AG04449 (cell line): ENCODE measurements around the gene DBNDD2.

Source experiments
- CTCF ChIA-PET: fragments of 350-600 bp; formaldehyde crosslinking; extraction: SDS; loops from one replicate; lab custom pipeline; 2021; ENCODE audit warnings: antibody characterized with exemption; lab: Yijun Ruan, JAX
- POLR2A ChIA-PET: fragments of 400-600, 350-600 bp; formaldehyde crosslinking; extraction: SDS; loops from one replicate; lab custom pipeline; 2020; ENCODE audit warnings: antibody characterized with exemption, inconsistent platforms; lab: Yijun Ruan, JAX
- DNase-seq: peaks from one replicate; pipeline ENCODE4 v3.0.0-alpha.2; 2010; ENCODE audit warnings: low read depth, low spot score
- H3K4me3 ChIP-seq: 2 replicates; pipeline ENCODE4 v1.5.1; 2011; ENCODE audit warnings: low read depth, mild to moderate bottlenecking, control low read depth, low read length
- TF ChIP-seq, protein P1 (sequence below): IDR thresholded peaks from one replicate; pipeline ENCODE4 v1.5.1; 2011; ENCODE audit warnings: mild to moderate bottlenecking, moderate library complexity, low read length, control low read depth, inconsistent platforms; ENCODE audit not compliant: insufficient read depth; ENCODE audit errors: missing control alignments

The DBNDD2 gene

GRCh38 chr20:45391559-45391958, 16.5 kb upstream of the DBNDD2 start:
- DNase-seq, result no peak
- ChIA-PET POLR2A (no interaction called here), CTCF (interaction anchor here (3.2 kb wide), 1 partner anchor 18 kb away, joined by 22 read pairs; no protein-coding TSS in a partner anchor)
- TF ChIP-seq, protein P1, sequence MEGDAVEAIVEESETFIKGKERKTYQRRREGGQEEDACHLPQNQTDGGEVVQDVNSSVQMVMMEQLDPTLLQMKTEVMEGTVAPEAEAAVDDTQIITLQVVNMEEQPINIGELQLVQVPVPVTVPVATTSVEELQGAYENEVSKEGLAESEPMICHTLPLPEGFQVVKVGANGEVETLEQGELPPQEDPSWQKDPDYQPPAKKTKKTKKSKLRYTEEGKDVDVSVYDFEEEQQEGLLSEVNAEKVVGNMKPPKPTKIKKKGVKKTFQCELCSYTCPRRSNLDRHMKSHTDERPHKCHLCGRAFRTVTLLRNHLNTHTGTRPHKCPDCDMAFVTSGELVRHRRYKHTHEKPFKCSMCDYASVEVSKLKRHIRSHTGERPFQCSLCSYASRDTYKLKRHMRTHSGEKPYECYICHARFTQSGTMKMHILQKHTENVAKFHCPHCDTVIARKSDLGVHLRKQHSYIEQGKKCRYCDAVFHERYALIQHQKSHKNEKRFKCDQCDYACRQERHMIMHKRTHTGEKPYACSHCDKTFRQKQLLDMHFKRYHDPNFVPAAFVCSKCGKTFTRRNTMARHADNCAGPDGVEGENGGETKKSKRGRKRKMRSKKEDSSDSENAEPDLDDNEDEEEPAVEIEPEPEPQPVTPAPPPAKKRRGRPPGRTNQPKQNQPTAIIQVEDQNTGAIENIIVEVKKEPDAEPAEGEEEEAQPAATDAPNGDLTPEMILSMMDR, result no peak
- no peak overlapping the region for H3K4me3 ChIP-seq

- TF ChIP-seq, protein P1, result no peak
- H3K4me3 ChIP-seq, result no peak overlapping the region
- no peak for DNase-seq
- ChIA-PET POLR2A (no interaction called here), CTCF (interaction anchor here (0.6 to 3.2 kb wide), 7 partner anchors 10 to 330 kb away, joined by 3 to 22 read pairs (median 3); no protein-coding TSS in a partner anchor)
These were observed 15.4 kb upstream of the DBNDD2 start for GRCh38 chr20:45392733-45393132.

DNA sequence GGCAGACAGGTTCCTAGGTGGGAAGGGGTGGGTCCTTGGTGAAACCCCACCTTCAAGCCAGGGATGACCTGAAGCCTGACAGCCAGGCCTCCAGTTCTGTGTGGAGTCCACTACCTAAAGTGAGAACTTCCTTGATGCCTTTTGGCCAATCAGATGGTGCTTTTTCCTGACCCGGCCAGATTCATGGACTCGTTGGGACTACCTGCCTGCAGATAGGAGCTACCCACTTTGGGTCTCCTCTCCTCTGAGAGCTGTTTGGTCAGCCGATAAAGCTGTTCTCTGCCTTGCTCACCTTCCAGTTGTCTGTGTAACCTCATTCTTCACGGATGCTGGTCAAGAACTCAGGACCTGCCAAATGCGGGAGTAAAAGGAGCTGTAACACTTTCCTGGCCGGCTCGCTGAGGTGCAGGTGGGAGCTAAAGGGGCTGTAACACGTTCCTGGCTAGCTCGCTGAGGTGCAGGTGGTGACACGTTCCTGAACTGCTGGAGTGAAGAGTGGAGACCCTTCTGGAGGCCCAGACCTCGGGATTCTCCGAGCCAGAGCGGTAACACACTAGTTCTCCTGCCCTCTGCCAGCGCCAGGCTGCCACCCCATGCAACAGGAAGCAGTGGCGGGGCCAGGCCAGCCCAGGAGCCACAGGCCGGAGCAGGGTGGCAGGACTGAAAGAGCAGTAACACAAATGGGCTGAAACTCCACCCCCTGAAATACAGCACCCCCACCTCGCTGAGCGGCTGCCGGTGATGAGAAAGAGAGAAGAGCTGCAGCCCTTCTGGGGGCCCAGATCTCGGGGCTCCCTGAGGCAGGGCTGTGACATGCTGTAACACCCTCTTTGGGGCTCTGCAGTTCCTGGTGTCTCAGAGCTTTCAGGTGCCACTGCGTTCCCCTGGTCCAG, 13.6 kb upstream of the DBNDD2 start:
- POLR2A ChIA-PET, result no interaction called here

GRCh38 chr20:45395114-45395415, 13.0 kb upstream of the DBNDD2 start:
- TF ChIP-seq, protein P1, result no peak
- ChIA-PET POLR2A (no interaction called here), CTCF (interaction anchor here (2.6 kb wide), 1 partner anchor 21 kb away, joined by 9 read pairs; no protein-coding TSS in a partner anchor)

More for the DNA sequence above, 13.6 kb upstream of the DBNDD2 start:
- no peak overlapping the region for H3K4me3 ChIP-seq
- no peak for DNase-seq
- CTCF ChIA-PET, result interaction anchor here (1.0 to 2.6 kb wide), 2 partner anchors 21 to 42 kb away, joined by 3 to 9 read pairs; no protein-coding TSS in a partner anchor
- TF ChIP-seq, protein P1, result no peak

GRCh38 chr20:45399018-45399417, 9.1 kb upstream of the DBNDD2 start:
- CTCF ChIA-PET, result interaction anchor here (1.3 to 1.4 kb wide), 2 partner anchors 36 to 38 kb away, joined by 3 to 5 read pairs; partner anchors contain the start of gene SYS1
- DNase-seq, result no peak
- H3K4me3 ChIP-seq, result no peak overlapping the region
- POLR2A ChIA-PET, result no interaction called here
- TF ChIP-seq, protein P1, result no peak

More at GRCh38 chr20:45395114-45395415, 13.0 kb upstream of the DBNDD2 start:
- H3K4me3 ChIP-seq, result no peak overlapping the region
- DNase-seq, result no peak
